Neural crest cell (in vitro differentiated cells): ENCODE results near the gene QDPR. TPM values are rescaled to one million over a fixed set of nuclear protein-coding genes. Genes with fewer than 3 reads are reported as not detected.

Experiments used
- DNase-seq: peaks from one replicate; pipeline ENCODE4 v3.0.0; 2021; ENCODE audit warnings: low read depth, mixed read lengths, low spot score
- H3K27ac Mint-ChIP-seq: one replicate; pipeline ENCODE4 v1.8.0; 2021; ENCODE audit warnings: mild to moderate bottlenecking, mixed read lengths; ENCODE audit not compliant: unreplicated experiment
- H3K27me3 Mint-ChIP-seq: 2 replicates; pipeline ENCODE4 v1.8.0; 2021; ENCODE audit warnings: low read depth, mild to moderate bottlenecking, mixed read lengths
- H3K36me3 Mint-ChIP-seq: 2 replicates; pipeline ENCODE4 v1.8.0; 2021; ENCODE audit warnings: low read depth, mild to moderate bottlenecking, mixed read lengths
- H3K4me1 Mint-ChIP-seq: 2 replicates; pipeline ENCODE4 v1.8.0; 2021; ENCODE audit warnings: mixed read lengths
- H3K4me3 Mint-ChIP-seq: one replicate; pipeline ENCODE4 v1.8.0; 2021; ENCODE audit warnings: mild to moderate bottlenecking, mixed read lengths
- H3K9me3 Mint-ChIP-seq: 2 replicates; pipeline ENCODE4 v1.8.0; 2021; ENCODE audit warnings: mixed read lengths
- total RNA-seq: library from RNA; stranded (reverse); gene quantifications from 2 replicates; pipeline ENCODE4 v1.2.1, GENCODE V29; 2021
- TF ChIP-seq, protein P1 (sequence below): fragments of 200-600 bp; sonication (generic); conservative IDR thresholded peaks from 2 replicates; pipeline ENCODE4 v1.5.0; 2021; ENCODE audit warnings: antibody characterized with exemption, mild to moderate bottlenecking

QDPR gene
- total RNA-seq, 1 donor from 2014 or later = 46.5 TPM

DNA sequence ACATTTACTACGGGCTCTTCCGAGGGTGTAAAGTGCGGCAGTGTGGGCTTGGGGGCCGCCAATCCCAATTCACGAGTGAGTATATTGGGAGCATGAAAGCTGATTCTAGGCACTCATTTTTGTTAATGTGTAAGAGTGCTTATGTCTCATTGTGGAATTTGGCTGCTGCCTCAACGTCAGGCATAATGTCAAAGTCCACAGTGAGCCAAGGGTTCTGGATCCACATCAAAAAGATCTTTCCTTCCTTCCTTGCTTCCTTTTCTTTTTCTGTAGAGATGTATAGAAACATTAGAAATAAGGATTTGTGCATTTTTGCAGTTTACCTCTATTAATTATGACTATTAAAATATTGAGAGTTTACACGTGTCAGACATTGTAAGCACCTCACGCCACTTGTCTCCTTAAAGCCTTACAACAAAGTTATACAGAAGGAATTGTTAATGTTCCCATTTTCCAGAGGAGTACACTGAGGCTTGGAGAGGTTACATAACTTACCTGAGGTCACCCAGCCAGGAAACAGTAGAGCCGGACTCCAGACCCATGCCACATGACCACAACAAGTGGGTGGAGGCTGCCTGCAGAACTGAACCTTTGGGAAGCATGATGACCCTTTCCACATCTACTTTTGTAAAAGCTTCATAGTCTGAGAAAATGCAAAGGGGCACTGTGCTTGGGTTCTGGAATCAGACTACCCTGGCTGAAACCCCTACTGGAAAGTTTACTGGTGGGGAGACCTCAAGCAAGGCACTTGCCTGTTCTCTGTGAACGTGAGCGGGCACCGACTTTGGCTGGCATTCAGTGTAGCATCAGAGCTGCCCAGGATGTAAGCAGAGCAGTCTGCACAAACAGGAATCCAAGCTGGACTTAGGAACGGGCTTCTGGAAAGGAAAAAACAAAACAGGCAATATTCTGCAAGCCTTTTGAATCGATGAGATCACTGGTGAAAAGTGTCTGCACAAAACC, 3.8 kb upstream of the QDPR start:
- Mint-ChIP-seq H3K27ac (no peak overlapping the region), H3K4me3 (no peak overlapping the region), H3K4me1 (peaks cover 29% of the 10 kb centered on the region), H3K9me3 (no peaks in the 10 kb centered on the region), H3K27me3 (no peaks in the 10 kb centered on the region), H3K36me3 (no peaks in the 10 kb centered on the region)
- TF ChIP-seq, protein P1, sequence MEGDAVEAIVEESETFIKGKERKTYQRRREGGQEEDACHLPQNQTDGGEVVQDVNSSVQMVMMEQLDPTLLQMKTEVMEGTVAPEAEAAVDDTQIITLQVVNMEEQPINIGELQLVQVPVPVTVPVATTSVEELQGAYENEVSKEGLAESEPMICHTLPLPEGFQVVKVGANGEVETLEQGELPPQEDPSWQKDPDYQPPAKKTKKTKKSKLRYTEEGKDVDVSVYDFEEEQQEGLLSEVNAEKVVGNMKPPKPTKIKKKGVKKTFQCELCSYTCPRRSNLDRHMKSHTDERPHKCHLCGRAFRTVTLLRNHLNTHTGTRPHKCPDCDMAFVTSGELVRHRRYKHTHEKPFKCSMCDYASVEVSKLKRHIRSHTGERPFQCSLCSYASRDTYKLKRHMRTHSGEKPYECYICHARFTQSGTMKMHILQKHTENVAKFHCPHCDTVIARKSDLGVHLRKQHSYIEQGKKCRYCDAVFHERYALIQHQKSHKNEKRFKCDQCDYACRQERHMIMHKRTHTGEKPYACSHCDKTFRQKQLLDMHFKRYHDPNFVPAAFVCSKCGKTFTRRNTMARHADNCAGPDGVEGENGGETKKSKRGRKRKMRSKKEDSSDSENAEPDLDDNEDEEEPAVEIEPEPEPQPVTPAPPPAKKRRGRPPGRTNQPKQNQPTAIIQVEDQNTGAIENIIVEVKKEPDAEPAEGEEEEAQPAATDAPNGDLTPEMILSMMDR = no peak
- no peak for DNase-seq

- H3K27me3 Mint-ChIP-seq = no peaks in the 10 kb centered on the region
- peak within 1 kb of the TSS; percentile 65 for H3K4me3 Mint-ChIP-seq
- no peak within 1 kb of the TSS for H3K27ac Mint-ChIP-seq
- H3K4me1 Mint-ChIP-seq = peaks cover 36% of the 10 kb centered on the region
- TF ChIP-seq, protein P1 = no peak
- H3K9me3 Mint-ChIP-seq = no peaks in the 10 kb centered on the region
- no peaks in the 10 kb centered on the region for H3K36me3 Mint-ChIP-seq
- no peak for DNase-seq
Observed at GRCh38 chr4:17514865-17515264, 3.0 kb upstream of the QDPR start, which contains the start of gene CLRN2. Gene CLRN2 (plus strand): TSS chr4:17515165. CDS start chr4:17515267, 102 bp downstream.

DNA sequence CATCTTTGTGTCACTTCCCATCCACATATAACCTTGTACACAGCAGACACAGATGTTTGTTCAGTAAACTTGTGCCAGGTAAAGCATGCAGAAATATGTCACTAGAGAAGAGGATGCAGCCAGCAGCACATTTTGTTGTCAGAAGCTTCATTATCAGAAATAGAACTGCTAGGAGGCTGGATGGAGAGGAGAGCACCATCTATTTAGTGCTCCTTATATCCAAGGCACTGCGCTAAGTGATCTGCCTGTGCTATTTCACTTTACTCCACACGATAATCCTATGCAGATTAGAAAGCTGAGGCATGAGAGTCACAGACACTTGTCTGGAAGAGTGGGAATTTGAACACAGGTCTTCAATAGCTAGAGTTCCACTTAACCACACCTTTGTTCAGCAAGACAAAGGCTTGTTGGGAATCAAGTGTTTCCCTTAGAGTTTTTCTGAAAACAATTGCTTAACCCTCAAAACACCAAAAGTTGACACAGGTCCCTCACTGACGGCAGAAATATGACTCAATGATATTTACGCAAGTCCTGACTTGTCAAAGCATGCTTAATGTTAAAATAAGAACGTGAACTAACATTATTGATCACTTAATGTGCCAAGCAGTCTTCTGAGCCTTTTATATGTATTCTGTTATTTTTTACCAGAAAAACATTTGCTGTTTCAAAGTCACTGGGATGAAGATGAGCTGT, 1.2 kb upstream of the QDPR start:
- Mint-ChIP-seq H3K27ac (no peak overlapping the region), H3K4me1 (peaks cover 36% of the 10 kb centered on the region), H3K4me3 (peak overlapping the region; percentile 85), H3K9me3 (no peaks in the 10 kb centered on the region), H3K36me3 (no peaks in the 10 kb centered on the region), H3K27me3 (no peaks in the 10 kb centered on the region)
- no peak for DNase-seq
- TF ChIP-seq, protein P1 = no peak

DNA sequence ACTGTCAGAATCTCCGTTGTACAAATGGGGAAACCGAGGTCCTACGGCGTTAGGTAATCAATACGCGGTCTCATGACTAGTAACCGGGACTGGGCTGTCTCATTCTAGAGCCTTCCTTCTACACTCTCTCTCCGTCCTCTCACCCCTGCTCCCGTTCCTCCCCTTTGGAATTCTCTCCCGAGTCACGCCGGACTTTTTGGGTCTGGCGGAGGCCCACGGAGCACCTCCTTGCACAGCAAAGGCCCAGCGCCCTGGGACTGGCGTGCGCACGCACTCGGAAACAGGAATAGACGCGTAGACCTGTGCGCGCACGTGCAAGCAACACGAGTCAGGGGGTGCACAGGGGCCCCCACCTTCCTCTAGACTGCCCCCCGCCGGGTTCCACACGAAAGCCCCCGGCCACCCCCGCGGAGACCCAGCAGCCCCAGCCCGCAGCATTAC, 361 bp downstream of the QDPR start:
- Mint-ChIP-seq H3K27me3 (no peaks in the 10 kb centered on the region), H3K4me3 (peak overlapping the region; percentile 91), H3K4me1 (peaks cover 25% of the 10 kb centered on the region), H3K27ac (no peak overlapping the region), H3K9me3 (no peaks in the 10 kb centered on the region), H3K36me3 (peaks cover 2% of the 10 kb centered on the region)
- TF ChIP-seq, protein P1 = no peak
- peak; percentile 31 for DNase-seq

DNA sequence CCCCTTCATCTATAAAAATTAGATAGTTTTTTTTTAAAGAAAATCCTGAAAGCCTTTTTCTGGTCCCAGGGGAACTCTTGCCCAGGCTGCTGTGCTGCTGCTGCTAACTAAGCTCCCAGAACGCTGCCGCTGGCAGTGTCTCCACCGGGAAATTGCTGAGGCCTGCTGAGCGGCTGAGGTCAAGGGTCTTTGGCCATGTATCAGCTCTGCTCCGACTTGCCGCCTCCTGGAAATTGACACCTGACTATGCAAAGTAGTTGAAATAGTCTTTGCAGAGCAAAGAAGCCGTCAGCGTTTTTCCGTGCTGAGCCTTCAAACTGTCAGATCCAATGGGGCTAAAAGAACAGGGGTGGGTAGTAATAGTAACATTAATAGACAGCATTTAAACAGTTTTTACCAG, 839 bp downstream of the QDPR start:
- TF ChIP-seq, protein P1 = no peak
- no peaks in the 10 kb centered on the region for H3K27me3 Mint-ChIP-seq

More for the DNA sequence above, 839 bp downstream of the QDPR start:
- Mint-ChIP-seq H3K9me3 (no peaks in the 10 kb centered on the region), H3K4me3 (peak overlapping the region; percentile 91), H3K4me1 (peaks cover 25% of the 10 kb centered on the region), H3K36me3 (peaks cover 2% of the 10 kb centered on the region), H3K27ac (no peak overlapping the region)
- DNase-seq = peak; percentile 16
